Left lung (tissue), 10 donors: ENCODE results near the gene BTG2. TPM values are rescaled to one million over a fixed set of nuclear protein-coding genes. Genes with fewer than 3 reads are reported as not detected.

Experiments used
- ATAC-seq: fragments of 200-7000 bp; cut with Tn5 transposase; one replicate; pipeline ENCODE4 v1.9.1; 2020; ENCODE audit warnings: moderate library complexity
- DNase-seq, 4 donors: peaks; one replicate each; pipeline ENCODE4 v3.0.0-alpha.2; 2013 to 2020
- H3K27ac ChIP-seq, 2 donors: fragments of 200-600 bp; sonication (generic) in 1 of 2; one replicate each; pipeline versions ENCODE4 v1.5.0 to v1.8.0; 2020 to 2021
- H3K27me3 ChIP-seq, 2 donors: fragments of 200-600 bp; sonication (generic) in 1 of 2; one replicate each; pipeline versions ENCODE4 v1.5.0 to v1.8.0; 2020 to 2021
- H3K36me3 ChIP-seq, 2 donors: fragments of 200-600 bp; sonication (generic) in 1 of 2; one replicate each; pipeline versions ENCODE4 v1.5.0 to v1.8.0; 2020 to 2021
- H3K4me1 ChIP-seq, 2 donors: fragments of 200-600 bp; one replicate each; pipeline ENCODE4 v1.8.0; 2021
- H3K4me3 ChIP-seq, 2 donors: fragments of 200-600 bp; sonication (generic) in 1 of 2; one replicate each; pipeline versions ENCODE4 v1.5.0 to v1.8.0; 2020 to 2021; ENCODE audit warnings: mild to moderate bottlenecking in 1 of 2
- H3K9me3 ChIP-seq, 2 donors: fragments of 200-600 bp; sonication (generic) in 1 of 2; one replicate each; pipeline versions ENCODE4 v1.5.0 to v1.8.0; 2020 to 2021
- CTCF ChIP-seq, 2 donors: fragments of 200-600 bp; sonication (generic) in 1 of 2; IDR thresholded peaks; one replicate each; pipeline versions ENCODE4 v1.5.0 to v1.8.0; 2021; ENCODE audit warnings: antibody characterized with exemption in 2 of 2
- intact Hi-C, 2 donors: fragments of 100-400 bp; cut with DNase I; formaldehyde crosslinking; loops; one replicate each; pipeline versions ENCODE4 v1.11.2 to v1.14.2; 2022
- polyA plus RNA-seq, 6 donors: library from polyadenylated mRNA; unstranded; fragments of 120-200 nt; gene quantifications; one replicate each; pipeline ENCODE4 v1.2.1, GENCODE V29; 2013; ENCODE audit not compliant: insufficient read length in 6 of 6
- total RNA-seq, 2 donors: library from RNA; stranded (reverse); fragmentation: NEBNext Ultra II Directional; extraction: Animal tissue kit (Norgen Biotek cat#: 25700); gene quantifications; one replicate each; pipeline ENCODE4 v1.2.1, GENCODE V29; 2021
- donor health status: DM: no; HTN: yes; CAD: no.
- donor health status: DM: no; HTN: no; CAD: no.

The BTG2 gene
- total and polyA plus RNA-seq, 8 donors: 44.8 to 147 (median 78.2) TPM

DNA sequence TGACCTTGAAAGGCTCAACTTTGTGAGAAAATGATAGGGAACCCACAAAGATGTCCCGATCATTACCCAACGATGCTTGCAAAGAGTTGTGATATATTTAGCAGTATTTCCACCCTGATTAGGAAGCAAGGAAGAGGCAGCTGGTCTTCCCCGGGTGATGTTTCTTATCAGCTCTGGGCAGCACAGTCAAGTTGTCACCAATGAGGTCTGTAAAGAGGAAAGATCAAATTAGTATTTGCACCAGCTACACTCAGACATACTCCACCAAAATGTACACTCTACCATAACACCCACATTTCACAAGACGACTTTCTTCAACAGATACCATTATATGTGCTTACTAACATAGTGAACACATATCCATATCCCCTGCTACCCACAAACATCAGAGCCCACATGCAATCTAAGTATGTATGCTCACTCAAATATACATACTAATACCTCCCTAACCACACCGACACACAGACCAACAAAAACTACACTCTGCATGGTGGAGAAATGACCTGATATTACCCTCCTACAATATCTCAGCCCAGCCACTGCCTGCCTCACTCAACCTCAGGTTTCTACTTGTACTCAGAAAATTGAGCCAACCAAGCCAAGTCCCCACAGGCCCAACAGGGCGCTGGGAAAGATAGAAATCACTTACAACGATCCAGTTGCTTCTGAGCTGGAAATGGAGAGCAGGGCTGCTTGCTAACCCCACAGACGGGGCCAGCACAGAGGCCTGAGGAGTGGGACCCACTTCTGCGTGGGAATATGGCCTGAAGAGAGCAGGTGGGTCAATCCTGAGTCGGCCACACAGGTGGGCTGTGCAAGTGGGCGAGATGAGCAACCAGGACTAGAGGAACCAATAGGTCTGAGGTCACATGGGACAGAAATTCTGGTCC, 4.6 kb upstream of the BTG2 start:
- intact Hi-C loops: no loop called here
- Histone ChIP-seq H3K27me3 (peaks cover 0 to 3% of the 10 kb centered on the region in 2 donors), H3K9me3 (no peaks in the 10 kb centered on the region), H3K4me1 (peaks cover 0 to 28% of the 10 kb centered on the region in 2 donors), H3K27ac (peak overlapping the region in 1 of 2 donors; percentile 23), H3K4me3 (no peak overlapping the region), H3K36me3 (no peaks in the 10 kb centered on the region)
- no peak for TF ChIP-seq CTCF (IDR thresholded peaks at IDR 0.05)
- ATAC-seq: no peak
- DNase-seq: no peak

DNA sequence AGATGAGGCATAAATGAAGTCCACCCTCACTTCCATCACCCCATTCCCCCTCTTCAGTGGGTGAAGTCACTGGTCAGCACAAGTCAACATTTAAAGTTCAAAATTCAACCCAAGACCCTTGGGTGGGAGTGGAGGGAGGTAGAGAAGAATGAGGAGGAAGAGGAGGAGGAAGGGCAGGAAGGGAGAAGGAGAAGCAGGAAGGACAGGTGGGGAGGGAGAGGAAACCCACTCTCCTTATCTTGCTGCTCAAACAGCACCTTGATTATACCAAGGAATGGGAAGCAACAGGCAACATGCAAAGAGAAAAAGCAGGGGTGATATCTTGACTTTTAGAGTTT, 4.0 kb upstream of the BTG2 start:
- Histone ChIP-seq H3K27me3 (peaks cover 0 to 3% of the 10 kb centered on the region in 2 donors), H3K36me3 (no peaks in the 10 kb centered on the region), H3K27ac (peak overlapping the region in 1 of 2 donors; percentile 23), H3K9me3 (no peaks in the 10 kb centered on the region), H3K4me3 (no peak overlapping the region), H3K4me1 (peaks cover 0 to 28% of the 10 kb centered on the region in 2 donors)
- ATAC-seq (no peak), DNase-seq (no peak)
- no peak for TF ChIP-seq CTCF (IDR thresholded peaks at IDR 0.05)
- intact Hi-C loops: no loop called here

DNA sequence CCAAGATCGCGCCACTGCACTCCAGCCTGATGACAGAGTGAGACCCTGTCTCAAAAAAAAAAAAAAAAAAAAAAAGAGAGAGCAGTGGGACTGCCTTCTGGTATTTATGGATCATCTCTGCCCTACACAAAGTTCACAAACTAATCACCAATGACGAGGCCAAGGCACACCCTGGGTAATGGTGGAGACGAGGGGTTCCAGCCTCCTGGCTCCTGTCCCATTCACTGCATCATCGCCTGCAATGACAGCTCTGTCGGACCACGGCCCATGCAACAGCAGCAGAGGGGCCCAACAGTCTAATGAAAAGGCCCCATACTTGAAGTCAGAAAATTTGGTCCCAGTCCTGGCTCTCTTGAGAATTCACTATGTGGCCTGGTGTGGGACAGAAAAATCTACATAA, 2.9 kb upstream of the BTG2 start:
- TF ChIP-seq CTCF (IDR thresholded peaks at IDR 0.05): no peak
- H3K4me3 ChIP-seq: no peak overlapping the region
- intact Hi-C loops: no loop called here
- peaks cover 0 to 3% of the 10 kb centered on the region in 2 donors for H3K27me3 ChIP-seq
- peaks cover 0 to 7% of the 10 kb centered on the region in 2 donors for H3K36me3 ChIP-seq
- ATAC-seq (no peak), DNase-seq (no peak)
- peak overlapping the region in 1 of 2 donors; percentile 13 for H3K27ac ChIP-seq
- no peaks in the 10 kb centered on the region for H3K9me3 ChIP-seq
- peaks cover 2 to 34% of the 10 kb centered on the region in 2 donors for H3K4me1 ChIP-seq

DNA sequence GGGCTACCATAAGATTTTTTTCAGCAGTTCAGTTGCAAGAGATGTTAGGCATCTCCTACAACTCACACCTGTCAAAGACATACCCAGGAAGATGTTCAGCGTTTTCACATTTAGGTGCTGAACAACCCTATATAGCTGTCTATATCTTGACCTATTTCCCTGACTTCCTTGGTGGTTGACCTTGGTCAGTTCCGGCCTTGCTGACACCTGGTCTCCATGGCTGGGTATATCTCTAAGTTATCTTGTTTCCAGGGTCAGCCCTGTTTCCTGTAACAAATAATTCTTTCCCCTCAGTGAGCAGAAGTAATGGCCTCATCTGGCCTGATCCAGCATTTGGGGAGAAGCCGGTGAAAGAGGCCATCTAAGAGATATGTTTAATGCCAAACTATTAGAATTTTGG, 2.4 kb upstream of the BTG2 start:
- H3K36me3 ChIP-seq: peaks cover 0 to 11% of the 10 kb centered on the region in 2 donors
- peaks cover 6 to 39% of the 10 kb centered on the region in 2 donors for H3K4me1 ChIP-seq
- intact Hi-C loops: no loop called here
- no peaks in the 10 kb centered on the region for H3K9me3 ChIP-seq
- no peak for ATAC-seq
- DNase-seq: no peak
- H3K27ac ChIP-seq: peak overlapping the region in 1 of 2 donors; percentile 13
- H3K27me3 ChIP-seq: peaks cover 0 to 3% of the 10 kb centered on the region in 2 donors
- no peak for TF ChIP-seq CTCF (IDR thresholded peaks at IDR 0.05)
- H3K4me3 ChIP-seq: no peak overlapping the region

DNA sequence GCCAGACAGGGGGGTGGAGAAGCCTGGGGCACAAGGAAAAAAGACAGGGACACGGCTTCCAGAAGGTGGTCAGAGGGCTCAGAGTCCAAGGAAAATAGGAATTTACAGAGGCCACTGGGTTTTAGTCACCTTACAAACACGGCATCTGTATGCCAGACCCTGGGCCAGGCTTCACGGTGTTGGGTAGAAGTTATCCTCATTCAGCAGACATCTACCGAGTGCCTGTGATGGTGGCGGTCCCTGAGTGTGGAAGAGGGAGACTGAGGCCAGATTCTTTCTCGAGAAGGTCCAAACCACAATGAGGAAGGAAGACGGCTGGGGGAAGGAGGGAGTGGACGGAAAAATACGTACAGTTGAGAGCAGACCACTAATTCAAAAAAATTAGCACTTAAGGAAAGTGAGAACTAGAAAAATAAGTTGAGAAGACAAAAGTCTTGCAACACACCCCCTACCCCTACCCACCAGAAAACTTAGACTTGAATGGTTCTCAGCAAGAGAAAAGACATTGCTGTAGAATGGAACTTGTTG, 864 bp upstream of the BTG2 start:
- no peaks in the 10 kb centered on the region for H3K27me3 ChIP-seq

More for the DNA sequence above, 864 bp upstream of the BTG2 start:
- Histone ChIP-seq H3K4me1 (peaks cover 13 to 54% of the 10 kb centered on the region in 2 donors), H3K36me3 (peaks cover 0 to 25% of the 10 kb centered on the region in 2 donors), H3K4me3 (peak overlapping the region; percentile 96 to 98), H3K9me3 (no peaks in the 10 kb centered on the region), H3K27ac (peak overlapping the region; percentile 93 to 99)
- ATAC-seq (no peak), DNase-seq (no peak)
- intact Hi-C loops: no loop called here
- no peak for TF ChIP-seq CTCF (IDR thresholded peaks at IDR 0.05)
